HG03469 (cell line): ENCODE measurements around the gene GRPEL1.

Experiments used
- ATAC-seq: cut with Tn5 transposase; IDR thresholded peaks from one replicate; pipeline ENCODE4 v1.9.1; 2021; ENCODE audit warnings: mild to moderate bottlenecking, moderate library complexity, moderate number of reproducible peaks; ENCODE audit not compliant: unreplicated experiment

The GRPEL1 gene

GRCh38 chr4:7067126-7067451 lies 775 bp downstream of the GRPEL1 start:
- no peak for ATAC-seq

GRCh38 chr4:7066493-7066892 lies 1.4 kb downstream of the GRPEL1 start:
- ATAC-seq: no peak

- ATAC-seq: no peak
Observed at GRCh38 chr4:7066006-7066405, 1.9 kb downstream of the GRPEL1 start.

- ATAC-seq: no peak
Observed at GRCh38 chr4:7063362-7063761, 4.5 kb downstream of the GRPEL1 start.

GRCh38 chr4:7062816-7063215 lies 5.0 kb downstream of the GRPEL1 start:
- no peak for ATAC-seq

GRCh38 chr4:7061815-7062214 lies 6.0 kb downstream of the GRPEL1 start:
- ATAC-seq: no peak

GRCh38 chr4:7060346-7061150 lies 7.3 kb downstream of the GRPEL1 start:
- no peak for ATAC-seq

GRCh38 chr4:7059662-7060061 lies 8.2 kb downstream of the GRPEL1 start:
- ATAC-seq: no peak

- no peak for ATAC-seq
Observed at GRCh38 chr4:7058792-7059191, 9.1 kb downstream of the GRPEL1 start.

GRCh38 chr4:7055990-7056325 lies 11.9 kb downstream of the GRPEL1 start:
- no peak for ATAC-seq

GRCh38 chr4:7055111-7055989 lies 12.5 kb downstream of the GRPEL1 start:
- no peak for ATAC-seq

GRCh38 chr4:7054106-7054880 lies 13.6 kb downstream of the GRPEL1 start:
- no peak for ATAC-seq

- ATAC-seq: no peak
Observed at GRCh38 chr4:7052923-7053715, 14.7 kb downstream of the GRPEL1 start.

GRCh38 chr4:7052313-7052712 lies 15.6 kb downstream of the GRPEL1 start:
- no peak for ATAC-seq

- no peak for ATAC-seq
Observed at GRCh38 chr4:7051905-7052304, 16.0 kb downstream of the GRPEL1 start.

- no peak for ATAC-seq
Observed at GRCh38 chr4:7051144-7051495, 16.7 kb downstream of the GRPEL1 start.

GRCh38 chr4:7050481-7051143 lies 17.3 kb downstream of the GRPEL1 start:
- ATAC-seq: no peak

- no peak for ATAC-seq
Observed at GRCh38 chr4:7049739-7050138, 18.1 kb downstream of the GRPEL1 start.

GRCh38 chr4:7049295-7049694 lies 18.6 kb downstream of the GRPEL1 start:
- no peak for ATAC-seq

- ATAC-seq: no peak
Observed at GRCh38 chr4:7048642-7049041, 19.2 kb downstream of the GRPEL1 start.
